Kidney epithelial cell (primary cell): ENCODE results near the gene EXOC3L2. TPM values are rescaled to one million over a fixed set of nuclear protein-coding genes. Genes with fewer than 3 reads are reported as not detected.
"Not testable (repeated sequence)": the region's sequence is repeated elsewhere in the genome, so short reads cannot be mapped to it uniquely, and the experiment has no call there.

Experiments used
- DNase-seq: peaks from one replicate; pipeline ENCODE4 v3.0.0-alpha.2; 2010; ENCODE audit warnings: low read depth
- H3K27me3 ChIP-seq: 2 replicates; pipeline ENCODE4 v1.6.0; 2011; ENCODE audit warnings: low read length; ENCODE audit not compliant: control insufficient read depth, insufficient read depth
- H3K36me3 ChIP-seq: 2 replicates; pipeline ENCODE4 v1.5.1; 2011; ENCODE audit warnings: low read length; ENCODE audit not compliant: control insufficient read depth, insufficient read depth
- H3K4me3 ChIP-seq: 2 replicates; pipeline ENCODE4 v1.5.1; 2011; ENCODE audit warnings: low read depth, mild to moderate bottlenecking, control low read depth, low read length
- total RNA-seq: library from RNA; depleted of rRNA; stranded (reverse); fragments of >200 nt; gene quantifications from 2 replicates; pipeline ENCODE4 v1.2.3, GENCODE V29; 2015
- TF ChIP-seq, protein P1 (sequence below): IDR thresholded peaks from 2 replicates; pipeline ENCODE4 v1.5.1; 2011; ENCODE audit warnings: mild to moderate bottlenecking, moderate library complexity, low read length, control low read depth, inconsistent platforms; ENCODE audit not compliant: insufficient read depth, poor library complexity, severe bottlenecking

The EXOC3L2 gene
- total RNA-seq, 1 donor from 2014 or later, result not detected

DNA sequence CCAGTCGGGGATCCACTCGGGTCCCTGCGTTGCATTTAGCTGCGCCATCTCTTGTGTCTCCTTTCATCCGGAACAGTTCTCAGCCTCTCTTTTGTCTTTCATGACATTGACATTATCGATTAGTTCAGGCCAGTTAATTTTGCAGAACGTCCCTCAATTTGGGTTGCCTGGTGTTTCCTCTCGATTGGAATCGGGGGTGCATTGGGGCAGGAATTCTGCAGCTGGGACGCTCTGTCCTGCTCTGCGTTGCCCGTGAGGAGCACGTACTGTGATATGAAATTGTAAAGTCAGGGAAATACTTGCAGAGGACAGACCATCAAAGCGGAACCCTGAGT is 28.3 kb upstream of the EXOC3L2 start:
- no peak for DNase-seq
- no peak overlapping the region for H3K4me3 ChIP-seq
- no peaks in the 10 kb centered on the region for H3K27me3 ChIP-seq
- H3K36me3 ChIP-seq, result peaks cover 2% of the 10 kb centered on the region
- TF ChIP-seq, protein P1, sequence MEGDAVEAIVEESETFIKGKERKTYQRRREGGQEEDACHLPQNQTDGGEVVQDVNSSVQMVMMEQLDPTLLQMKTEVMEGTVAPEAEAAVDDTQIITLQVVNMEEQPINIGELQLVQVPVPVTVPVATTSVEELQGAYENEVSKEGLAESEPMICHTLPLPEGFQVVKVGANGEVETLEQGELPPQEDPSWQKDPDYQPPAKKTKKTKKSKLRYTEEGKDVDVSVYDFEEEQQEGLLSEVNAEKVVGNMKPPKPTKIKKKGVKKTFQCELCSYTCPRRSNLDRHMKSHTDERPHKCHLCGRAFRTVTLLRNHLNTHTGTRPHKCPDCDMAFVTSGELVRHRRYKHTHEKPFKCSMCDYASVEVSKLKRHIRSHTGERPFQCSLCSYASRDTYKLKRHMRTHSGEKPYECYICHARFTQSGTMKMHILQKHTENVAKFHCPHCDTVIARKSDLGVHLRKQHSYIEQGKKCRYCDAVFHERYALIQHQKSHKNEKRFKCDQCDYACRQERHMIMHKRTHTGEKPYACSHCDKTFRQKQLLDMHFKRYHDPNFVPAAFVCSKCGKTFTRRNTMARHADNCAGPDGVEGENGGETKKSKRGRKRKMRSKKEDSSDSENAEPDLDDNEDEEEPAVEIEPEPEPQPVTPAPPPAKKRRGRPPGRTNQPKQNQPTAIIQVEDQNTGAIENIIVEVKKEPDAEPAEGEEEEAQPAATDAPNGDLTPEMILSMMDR, result no peak

DNA sequence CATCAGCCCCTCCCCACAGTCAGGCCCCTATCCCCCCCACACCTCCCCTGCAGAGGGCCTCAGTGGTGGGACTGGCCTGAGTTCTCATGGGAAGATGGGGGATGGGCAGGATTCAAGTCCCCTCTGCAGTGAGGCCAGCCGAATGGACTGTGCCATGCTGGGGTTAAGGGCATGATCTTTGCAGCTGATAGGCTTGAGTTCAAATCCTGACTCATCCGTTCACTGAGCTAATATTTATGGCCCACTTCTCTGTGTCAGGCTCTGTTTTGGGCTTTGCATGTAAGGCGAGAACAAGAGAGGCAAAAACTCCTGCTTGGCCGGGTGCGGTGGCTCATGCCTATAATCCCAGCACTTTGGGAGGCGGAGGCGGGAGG is 26.5 kb upstream of the EXOC3L2 start:
- H3K4me3 ChIP-seq, result no peak overlapping the region
- TF ChIP-seq, protein P1, result no peak
- H3K36me3 ChIP-seq, result peaks cover 1% of the 10 kb centered on the region
- no peak for DNase-seq
- H3K27me3 ChIP-seq, result no peaks in the 10 kb centered on the region

GRCh38 chr19:45271098-45271734 is 26.0 kb upstream of the EXOC3L2 start:
- no peak for DNase-seq
- Histone ChIP-seq H3K27me3 (no peaks in the 10 kb centered on the region), H3K4me3 (no peak overlapping the region), H3K36me3 (peaks cover 1% of the 10 kb centered on the region)
- TF ChIP-seq, protein P1, result no peak

- not testable (repeated sequence) for H3K27me3 ChIP-seq, DNase-seq, H3K36me3 ChIP-seq, H3K4me3 ChIP-seq
These were observed 24.7 kb upstream of the EXOC3L2 start for GRCh38 chr19:45269939-45270338.

- H3K36me3 ChIP-seq, result peaks cover 1% of the 10 kb centered on the region
- no peak overlapping the region for H3K4me3 ChIP-seq
- H3K27me3 ChIP-seq, result no peaks in the 10 kb centered on the region
- TF ChIP-seq, protein P1, result no peak
- DNase-seq, result no peak
These were observed 22.1 kb upstream of the EXOC3L2 start for GRCh38 chr19:45267296-45267695.

GRCh38 chr19:45265375-45265774 is 20.2 kb upstream of the EXOC3L2 start:
- H3K27me3 ChIP-seq, result no peaks in the 10 kb centered on the region
- TF ChIP-seq, protein P1, result no peak
- no peaks in the 10 kb centered on the region for H3K36me3 ChIP-seq
- no peak for DNase-seq
- no peak overlapping the region for H3K4me3 ChIP-seq
